Measurements from ENCODE around the gene PIAS1.
A peak's percentile ranks its signal among the peaks of the same experiment; 100 is the strongest.
"Not testable (repeated sequence)": the region's sequence is repeated elsewhere in the genome, so short reads cannot be mapped to it uniquely, and the experiment has no call there.

Gene PIAS1

GRCh38 chr15:68034719-68035293 lies 19.3 kb upstream of the PIAS1 start:
- DNase-seq (ENCODE audit: low read depth in 2 of 2): no peak

GRCh38 chr15:68038246-68038645 lies 15.9 kb upstream of the PIAS1 start:
- no peak for DNase-seq (ENCODE audit: low read depth in 2 of 2)

GRCh38 chr15:68040144-68040543 lies 14.0 kb upstream of the PIAS1 start:
- no peak for DNase-seq (ENCODE audit: low read depth in 2 of 2)

- no peak for DNase-seq (ENCODE audit: low read depth in 2 of 2)
These were observed 11.8 kb upstream of the PIAS1 start for GRCh38 chr15:68042156-68042854.

- DNase-seq (ENCODE audit: low read depth in 2 of 2): no peak
These were observed 11.3 kb upstream of the PIAS1 start for GRCh38 chr15:68042855-68043222.

GRCh38 chr15:68045289-68046265 lies 8.5 kb upstream of the PIAS1 start:
- no peak for DNase-seq (ENCODE audit: low read depth in 2 of 2)

GRCh38 chr15:68047826-68048225 lies 6.3 kb upstream of the PIAS1 start:
- DNase-seq (ENCODE audit: low read depth in 2 of 2): no peak

GRCh38 chr15:68051109-68051508 lies 3.0 kb upstream of the PIAS1 start:
- no peak for DNase-seq (ENCODE audit: low read depth in 2 of 2)

GRCh38 chr15:68051907-68052306 lies 2.2 kb upstream of the PIAS1 start:
- DNase-seq (ENCODE audit: low read depth in 2 of 2): no peak

GRCh38 chr15:68052431-68052830 lies 1.7 kb upstream of the PIAS1 start:
- no peak for DNase-seq (ENCODE audit: low read depth in 2 of 2)

- no peak for DNase-seq (ENCODE audit: low read depth in 2 of 2)
These were observed 1.1 kb upstream of the PIAS1 start for GRCh38 chr15:68053001-68053400.

GRCh38 chr15:68054628-68055223 lies 611 bp downstream of the PIAS1 start:
- peak; percentile 8 for DNase-seq (ENCODE audit: low read depth in 2 of 2)

GRCh38 chr15:68055224-68055705 lies 1.1 kb downstream of the PIAS1 start:
- peak in 1 of 2 donors; percentile 19 for DNase-seq (ENCODE audit: low read depth in 2 of 2)

GRCh38 chr15:68056097-68056865 lies 2.2 kb downstream of the PIAS1 start:
- no peak for DNase-seq (ENCODE audit: low read depth in 2 of 2)

- DNase-seq (ENCODE audit: low read depth in 2 of 2): no peak
These were observed 2.9 kb downstream of the PIAS1 start for GRCh38 chr15:68057034-68057433.

- no peak for DNase-seq (ENCODE audit: low read depth in 2 of 2)
These were observed 3.6 kb downstream of the PIAS1 start for GRCh38 chr15:68057758-68058157.

GRCh38 chr15:68058970-68059369 lies 4.9 kb downstream of the PIAS1 start:
- not testable (repeated sequence) for DNase-seq (ENCODE audit: low read depth in 2 of 2)

GRCh38 chr15:68059630-68060029 lies 5.5 kb downstream of the PIAS1 start:
- no peak for DNase-seq (ENCODE audit: low read depth in 2 of 2)

GRCh38 chr15:68061171-68061570 lies 7.1 kb downstream of the PIAS1 start:
- DNase-seq (ENCODE audit: low read depth in 2 of 2): no peak

GRCh38 chr15:68061602-68062001 lies 7.5 kb downstream of the PIAS1 start:
- DNase-seq (ENCODE audit: low read depth in 2 of 2): no peak

- no peak for DNase-seq (ENCODE audit: low read depth in 2 of 2)
These were observed 8.1 kb downstream of the PIAS1 start for GRCh38 chr15:68062214-68062613.
